SU-DHL-6 (cell line): ENCODE results near the gene HEBP2.

Experiments used
- H2AFZ ChIP-seq: fragments of 200-600 bp; sonication (generic); 2 replicates; pipeline ENCODE4 v1.6.1; 2014; ENCODE audit warnings: low read depth, mild to moderate bottlenecking, moderate library complexity, mixed read lengths, antibody characterized with exemption, low read length; ENCODE audit not compliant: severe bottlenecking
- H3F3A ChIP-seq: fragments of 200-600 bp; shearing (Covaris generic); 2 replicates; pipeline ENCODE4 v1.6.0; 2016; ENCODE audit warnings: antibody characterized with exemption, mild to moderate bottlenecking; ENCODE audit not compliant: insufficient read depth
- H3K27ac ChIP-seq: fragments of 200-600 bp; sonication (generic); 2 replicates; pipeline ENCODE4 v1.5.1; 2016; ENCODE audit warnings: low read depth, mild to moderate bottlenecking, low read length, moderate library complexity, mixed read lengths
- H3K27me3 ChIP-seq: fragments of 200-600 bp; sonication (generic), shearing (Covaris generic); 2 replicates; pipeline ENCODE4 v1.6.0; 2014; ENCODE audit warnings: mild to moderate bottlenecking, low read length
- H3K36me3 ChIP-seq: fragments of 200-600 bp; sonication (generic); 2 replicates; pipeline ENCODE4 v1.6.1; 2014; ENCODE audit warnings: mild to moderate bottlenecking, low read length, mixed read lengths
- H3K4me2 ChIP-seq: fragments of 300-600, 200-600 bp; shearing (Covaris generic), sonication (generic); 2 replicates; pipeline ENCODE4 v1.6.0; 2014; ENCODE audit warnings: low read length, low read depth, mild to moderate bottlenecking; ENCODE audit not compliant: poor library complexity, severe bottlenecking
- H3K4me3 ChIP-seq: fragments of 200-600 bp; sonication (generic); 2 replicates; pipeline ENCODE4 v1.5.1; 2014; ENCODE audit warnings: antibody characterized with exemption, low read length, mild to moderate bottlenecking, mixed read lengths; ENCODE audit not compliant: insufficient read depth, poor library complexity, severe bottlenecking
- H3K79me2 ChIP-seq: fragments of 200-600 bp; sonication (generic); 2 replicates; pipeline ENCODE4 v1.6.1; 2014; ENCODE audit warnings: mild to moderate bottlenecking, low read length, moderate library complexity; ENCODE audit not compliant: insufficient read depth
- H3K9ac ChIP-seq: fragments of 200-600 bp; sonication (generic); 2 replicates; pipeline ENCODE4 v1.7.0; 2014; ENCODE audit warnings: mild to moderate bottlenecking, low read length
- H3K9me2 ChIP-seq: fragments of 200-600 bp; sonication (generic); replicated peaks from 2 replicates; pipeline ENCODE4 v1.6.1; 2014; ENCODE audit warnings: low read length; ENCODE audit not compliant: insufficient read depth
- H3K9me3 ChIP-seq: fragments of 200-600 bp; sonication (generic); 2 replicates; pipeline ENCODE4 v1.6.1; 2014; ENCODE audit warnings: low read length, mixed read lengths; ENCODE audit not compliant: insufficient read depth
- H4K20me1 ChIP-seq: fragments of 200-600 bp; sonication (generic); 2 replicates; pipeline ENCODE4 v1.6.1; 2014; ENCODE audit warnings: low read depth, mild to moderate bottlenecking, antibody characterized with exemption, low read length, moderate library complexity, mixed read lengths
- CTCF ChIP-seq: fragments of 200-600 bp; sonication (generic); IDR thresholded peaks from one replicate; pipeline ENCODE4 v1.5.1; 2017; ENCODE audit warnings: antibody characterized with exemption, mild to moderate bottlenecking, low read length, moderate library complexity; ENCODE audit not compliant: insufficient read depth, poor library complexity, severe bottlenecking
- EZH2phosphoT487 ChIP-seq: fragments of 200-600 bp; sonication (generic), shearing (Covaris generic); conservative IDR thresholded peaks from 2 replicates; pipeline ENCODE4 v1.6.1; 2018; ENCODE audit warnings: mild to moderate bottlenecking, antibody characterized with exemption, low read length, moderate library complexity, mixed read lengths

The HEBP2 gene

GRCh38 chr6:138465007-138465645, 61.1 kb downstream of the HEBP2 start:
- no peaks in the 10 kb centered on the region for H3K27me3 ChIP-seq
- no peak for TF ChIP-seq EZH2phosphoT487
- TF ChIP-seq CTCF = no peak
- no peak overlapping the region for H3K27ac ChIP-seq
- no peak overlapping the region for H2AFZ ChIP-seq
- H3K9me3 ChIP-seq = no peaks in the 10 kb centered on the region
- H3K9me2 ChIP-seq = no peaks in the 10 kb centered on the region
- no peak overlapping the region for H3K4me3 ChIP-seq
- H3K9ac ChIP-seq = no peak overlapping the region
- H3K4me2 ChIP-seq = no peak overlapping the region
- H3F3A ChIP-seq = no peaks in the 10 kb centered on the region
- no peaks in the 10 kb centered on the region for H3K36me3 ChIP-seq
- no peaks in the 10 kb centered on the region for H4K20me1 ChIP-seq
- H3K79me2 ChIP-seq = no peaks in the 10 kb centered on the region

GRCh38 chr6:138467901-138468300, 63.9 kb downstream of the HEBP2 start:
- no peaks in the 10 kb centered on the region for H3K36me3 ChIP-seq
- no peaks in the 10 kb centered on the region for H3K9me2 ChIP-seq
- H3K27ac ChIP-seq = no peak overlapping the region
- H3F3A ChIP-seq = no peaks in the 10 kb centered on the region
- H3K27me3 ChIP-seq = no peaks in the 10 kb centered on the region
- no peak overlapping the region for H3K9ac ChIP-seq
- no peaks in the 10 kb centered on the region for H3K79me2 ChIP-seq
- H3K9me3 ChIP-seq = no peaks in the 10 kb centered on the region
- no peak overlapping the region for H2AFZ ChIP-seq
- H3K4me3 ChIP-seq = no peak overlapping the region
- no peaks in the 10 kb centered on the region for H4K20me1 ChIP-seq
- TF ChIP-seq EZH2phosphoT487 = no peak
- no peak for TF ChIP-seq CTCF
- no peak overlapping the region for H3K4me2 ChIP-seq

- Histone ChIP-seq H3K4me2 (no peak overlapping the region), H3F3A (no peaks in the 10 kb centered on the region), H3K4me3 (no peak overlapping the region), H3K9ac (no peak overlapping the region), H3K79me2 (no peaks in the 10 kb centered on the region), H3K9me3 (no peaks in the 10 kb centered on the region), H3K27me3 (no peaks in the 10 kb centered on the region), H3K9me2 (no peaks in the 10 kb centered on the region), H2AFZ (no peak overlapping the region), H4K20me1 (no peaks in the 10 kb centered on the region), H3K36me3 (no peaks in the 10 kb centered on the region), H3K27ac (no peak overlapping the region)
- TF ChIP-seq EZH2phosphoT487 (no peak), CTCF (no peak)
Measured at GRCh38 chr6:138468320-138469015, 64.4 kb downstream of the HEBP2 start.
